Endothelial cell of umbilical vein (primary cell): Measurements from ENCODE around the gene OTX2. TPM values are rescaled to one million over a fixed set of nuclear protein-coding genes. Genes with fewer than 3 reads are reported as not detected.

ENCODE experiments used
- BruUV-seq: library from RNA; stranded (reverse); fragments of 400-500 nt; replicated peaks from 2 replicates; lab custom pipeline; 2021; lab: Mats Ljungman, UMichigan
- CTCF ChIA-PET: fragments of 300-600, 350-600 bp; sonication (Branson Sonifier 250); formaldehyde crosslinking; loops from one replicate; lab custom pipeline; 2021; ENCODE audit warnings: antibody characterized with exemption, inconsistent platforms; lab: Charles Lee
- POLR2A ChIA-PET: fragments of 300-600, 350-600 bp; sonication (Branson Sonifier 250); formaldehyde crosslinking; loops from one replicate; lab custom pipeline; 2021; ENCODE audit warnings: antibody characterized with exemption, inconsistent platforms; lab: Charles Lee
- DNase-seq: peaks from one replicate; pipeline ENCODE4 v3.0.0-alpha.2; 2011; ENCODE audit warnings: low read depth, low spot score
- FAIRE-seq: peaks from 2 replicates; lab custom pipeline; 2011; peaks lifted over from hg19 to GRCh38; lab: Jason Lieb, UNC
- H2AFZ ChIP-seq: 2 replicates; pipeline ENCODE4 v1.6.0; 2012; ENCODE audit warnings: low read depth, low read length, control low read depth, inconsistent platforms
- H3K27ac ChIP-seq: 2 replicates; pipeline ENCODE4 v1.5.1; 2011; ENCODE audit warnings: low read depth, mild to moderate bottlenecking, control low read depth, low read length, moderate library complexity; ENCODE audit not compliant: insufficient read depth
- H3K27me3 ChIP-seq, 2 experiments: 2 replicates each; pipeline versions ENCODE4 v1.6.0 to v1.6.1; 2011; ENCODE audit warnings: low read length in 2 of 2, mixed read lengths in 1 of 2; ENCODE audit not compliant: control insufficient read depth in 2 of 2, insufficient read depth in 2 of 2
- H3K36me3 ChIP-seq, 2 experiments: 2 replicates in 1 of 2; 3 replicates in 1 of 2; pipeline ENCODE4 v1.5.1; 2011; ENCODE audit warnings: low read length in 2 of 2, mild to moderate bottlenecking in 1 of 2, moderate library complexity in 1 of 2; ENCODE audit not compliant: control insufficient read depth in 2 of 2, insufficient read depth in 2 of 2; ENCODE audit errors: extremely low read depth in 1 of 2
- H3K4me1 ChIP-seq: 3 replicates; pipeline ENCODE4 v1.5.1; 2011; ENCODE audit warnings: mild to moderate bottlenecking, low read length; ENCODE audit not compliant: control insufficient read depth, insufficient read depth; ENCODE audit errors: extremely low read depth
- H3K4me2 ChIP-seq: 2 replicates; pipeline ENCODE4 v1.6.1; 2011; ENCODE audit warnings: low read length, control low read depth, mixed read lengths; ENCODE audit not compliant: insufficient read depth
- H3K4me3 ChIP-seq, 3 experiments: fragments of 200-600 bp in 1 of 3; sonication (generic), shearing (Covaris generic) in 1 of 3; replicated peaks in 1 of 3; 2 replicates each; pipeline ENCODE4 v1.5.1; 2011 to 2016; ENCODE audit warnings: control low read depth in 3 of 3, low read length in 3 of 3, mild to moderate bottlenecking in 2 of 3, inconsistent platforms in 1 of 3, low read depth in 1 of 3, moderate library complexity in 1 of 3; ENCODE audit not compliant: insufficient read depth in 1 of 3
- H3K79me2 ChIP-seq: 2 replicates; pipeline ENCODE4 v1.6.0; 2012; ENCODE audit warnings: low read length, inconsistent platforms; ENCODE audit not compliant: control insufficient read depth, insufficient read depth
- H3K9ac ChIP-seq: replicated peaks from 2 replicates; pipeline ENCODE3; 2011; ENCODE audit warnings: low read length, control low read depth; ENCODE audit not compliant: insufficient read depth; ENCODE audit errors: extremely low read depth
- H3K9me1 ChIP-seq: replicated peaks from 3 replicates; pipeline ENCODE4 v1.6.0; 2011; ENCODE audit warnings: mild to moderate bottlenecking, low read length; ENCODE audit not compliant: control insufficient read depth, insufficient read depth; ENCODE audit errors: extremely low read depth
- H3K9me3 ChIP-seq: replicated peaks from 2 replicates; pipeline ENCODE4 v1.5.1; 2012; ENCODE audit warnings: low read length, inconsistent platforms; ENCODE audit not compliant: control insufficient read depth, insufficient read depth
- H4K20me1 ChIP-seq: replicated peaks from 2 replicates; pipeline ENCODE3; 2011; ENCODE audit warnings: mild to moderate bottlenecking, low read length; ENCODE audit not compliant: control insufficient read depth, insufficient read depth; ENCODE audit errors: extremely low read depth
- EZH2 ChIP-seq: IDR thresholded peaks from 2 replicates; pipeline ENCODE4 v1.6.1; 2012; ENCODE audit warnings: borderline replicate concordance, low read depth, mild to moderate bottlenecking, moderate library complexity, low read length, inconsistent platforms; ENCODE audit not compliant: severe bottlenecking
- FOS ChIP-seq: IDR thresholded peaks from 2 replicates; pipeline ENCODE4 v1.6.1; 2011; ENCODE audit warnings: mild to moderate bottlenecking, low read length, moderate library complexity, borderline replicate concordance; ENCODE audit not compliant: insufficient read depth
- GATA2 ChIP-seq: IDR thresholded peaks from 2 replicates; pipeline ENCODE4 v1.7.0; 2011; ENCODE audit warnings: low read depth, mild to moderate bottlenecking, moderate library complexity, mixed read lengths, low read length; ENCODE audit not compliant: insufficient read length, insufficient read depth
- JUN ChIP-seq: IDR thresholded peaks from 2 replicates; pipeline ENCODE4 v1.6.1; 2011; ENCODE audit warnings: borderline replicate concordance, low read depth; ENCODE audit not compliant: insufficient read length, insufficient read depth
- MYC ChIP-seq: IDR thresholded peaks from one replicate; pipeline ENCODE4 v1.6.1; 2011; ENCODE audit warnings: mild to moderate bottlenecking, low read depth, low read length
- POLR2A ChIP-seq: IDR thresholded peaks from 2 replicates; pipeline ENCODE4 v1.6.1; 2012; ENCODE audit warnings: low read depth, mild to moderate bottlenecking, control low read depth, low read length
- POLR2AphosphoS5 ChIP-seq: IDR thresholded peaks from 2 replicates; pipeline ENCODE4 v1.6.1; 2012; ENCODE audit warnings: low read depth, mild to moderate bottlenecking, control low read depth, low read length, moderate library complexity; ENCODE audit not compliant: insufficient read depth
- dilution Hi-C: fragments of 300-500 bp; cut with MboI; formaldehyde crosslinking; loops from one replicate; pipeline ENCODE4 v1.15.0; 2019; ENCODE audit warnings: low sequenced_read_pairs; ENCODE audit not compliant: extremely low pct_ligation_motif_present
- intact Hi-C: fragments of 100-400 bp; cut with micrococcal nuclease; formaldehyde crosslinking; loops from one replicate; pipeline ENCODE4 v1.10.0; 2022
- polyA plus RNA-seq, 4 experiments: library from polyadenylated mRNA; depleted of rRNA in 3 of 4; stranded (reverse) in 3 of 4; unstranded in 1 of 4; fragments of >200 nt; gene quantifications; 2 replicates each; pipeline versions ENCODE4 v1.2.1 to v1.2.3, GENCODE V29; 2011 to 2012; ENCODE audit warnings: missing spikeins in 1 of 4
- total RNA-seq: library from RNA; stranded (reverse); gene quantifications from 2 replicates; pipeline ENCODE4 v1.2.3, GENCODE V29; 2021
- TF ChIP-seq, protein P1 (sequence below), 2 donors: IDR thresholded peaks; 1 replicate in 1 of 2; 2 replicates in 1 of 2; pipeline ENCODE4 v1.5.1; 2011; ENCODE audit warnings: low read length in 2 of 2, mild to moderate bottlenecking in 2 of 2, moderate library complexity in 2 of 2, control low read depth in 1 of 2, inconsistent platforms in 1 of 2, low read depth in 1 of 2; ENCODE audit not compliant: insufficient read depth in 1 of 2; ENCODE audit errors: extremely low read depth in 1 of 2
- TF ChIP-seq, protein P2 (sequence below): IDR thresholded peaks from 2 replicates; pipeline ENCODE4 v1.6.1; 2011; ENCODE audit not compliant: insufficient read depth, insufficient read length

Gene OTX2
- total and polyA plus RNA-seq, 2 donors (not counting 3 experiments of a cell fraction or from before 2014, with no cell fraction given) = not detected

DNA sequence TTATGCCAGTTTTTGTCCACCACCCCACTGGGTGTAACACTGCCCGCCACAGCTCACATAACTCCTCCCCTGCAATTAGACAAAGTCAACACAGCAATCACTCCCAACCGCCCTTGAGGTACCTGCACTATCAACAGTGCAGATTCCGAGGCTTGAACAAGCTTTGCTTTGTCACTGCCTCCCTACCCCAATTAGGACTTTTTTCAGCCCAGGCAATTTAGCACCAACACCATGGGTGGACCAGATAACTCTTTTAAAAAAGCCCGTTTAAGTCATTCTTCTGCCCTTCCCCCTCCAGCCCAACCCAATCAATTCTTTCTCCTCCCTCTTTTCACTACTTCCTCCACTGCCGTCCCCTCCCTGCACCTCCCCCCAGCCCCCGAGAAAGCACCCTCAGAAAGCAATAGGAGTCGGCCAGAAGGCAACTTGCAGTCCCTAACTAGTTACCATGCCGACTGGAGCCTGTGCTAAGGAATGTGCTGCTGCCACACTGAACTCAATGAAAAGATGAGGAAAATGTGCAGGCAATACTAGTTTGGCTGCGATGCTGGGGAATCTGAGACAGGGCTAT lies 45.7 kb upstream of the OTX2 start:
- H3K36me3 ChIP-seq = no peaks in the 10 kb centered on the region
- CTCF ChIA-PET = no interaction called here
- BruUV-seq = no TSS peak

More for the DNA sequence above, 45.7 kb upstream of the OTX2 start:
- no peaks in the 10 kb centered on the region for H3K79me2 ChIP-seq
- no peak overlapping the region for H3K27ac ChIP-seq
- FAIRE-seq = no peak
- no peak overlapping the region for H3K4me2 ChIP-seq
- dilution Hi-C loops = no loop called here
- no peak for TF ChIP-seq FOS
- TF ChIP-seq POLR2AphosphoS5 = no peak
- TF ChIP-seq POLR2A = no peak
- TF ChIP-seq EZH2 = no peak
- TF ChIP-seq MYC = no peak
- TF ChIP-seq, protein P1, sequence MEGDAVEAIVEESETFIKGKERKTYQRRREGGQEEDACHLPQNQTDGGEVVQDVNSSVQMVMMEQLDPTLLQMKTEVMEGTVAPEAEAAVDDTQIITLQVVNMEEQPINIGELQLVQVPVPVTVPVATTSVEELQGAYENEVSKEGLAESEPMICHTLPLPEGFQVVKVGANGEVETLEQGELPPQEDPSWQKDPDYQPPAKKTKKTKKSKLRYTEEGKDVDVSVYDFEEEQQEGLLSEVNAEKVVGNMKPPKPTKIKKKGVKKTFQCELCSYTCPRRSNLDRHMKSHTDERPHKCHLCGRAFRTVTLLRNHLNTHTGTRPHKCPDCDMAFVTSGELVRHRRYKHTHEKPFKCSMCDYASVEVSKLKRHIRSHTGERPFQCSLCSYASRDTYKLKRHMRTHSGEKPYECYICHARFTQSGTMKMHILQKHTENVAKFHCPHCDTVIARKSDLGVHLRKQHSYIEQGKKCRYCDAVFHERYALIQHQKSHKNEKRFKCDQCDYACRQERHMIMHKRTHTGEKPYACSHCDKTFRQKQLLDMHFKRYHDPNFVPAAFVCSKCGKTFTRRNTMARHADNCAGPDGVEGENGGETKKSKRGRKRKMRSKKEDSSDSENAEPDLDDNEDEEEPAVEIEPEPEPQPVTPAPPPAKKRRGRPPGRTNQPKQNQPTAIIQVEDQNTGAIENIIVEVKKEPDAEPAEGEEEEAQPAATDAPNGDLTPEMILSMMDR (IDR thresholded peaks at IDR 0.05; ENCODE audit: extremely low read depth in 1 of 2, insufficient read depth in 1 of 2, low read depth in 1 of 2, low read length in 2 of 2) = no peak
- no peak for TF ChIP-seq JUN
- TF ChIP-seq GATA2 = no peak
- TF ChIP-seq, protein P2, sequence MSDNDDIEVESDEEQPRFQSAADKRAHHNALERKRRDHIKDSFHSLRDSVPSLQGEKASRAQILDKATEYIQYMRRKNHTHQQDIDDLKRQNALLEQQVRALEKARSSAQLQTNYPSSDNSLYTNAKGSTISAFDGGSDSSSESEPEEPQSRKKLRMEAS = no peak
- H3K27me3 ChIP-seq = peaks cover 1 to 2% of the 10 kb centered on the region in 2 experiments
- no peak overlapping the region for H2AFZ ChIP-seq
- no peak overlapping the region for H3K9ac ChIP-seq
- H3K9me1 ChIP-seq = no peaks in the 10 kb centered on the region
- H3K4me1 ChIP-seq = no peaks in the 10 kb centered on the region
- no peaks in the 10 kb centered on the region for H4K20me1 ChIP-seq
- intact Hi-C loops = no loop called here
- no peaks in the 10 kb centered on the region for H3K9me3 ChIP-seq
- DNase-seq = no peak
- H3K4me3 ChIP-seq = no peak overlapping the region
- POLR2A ChIA-PET = no interaction called here
